Measurements from ENCODE around the gene CHD9NB.
A peak's percentile ranks its signal among the peaks of the same experiment; 100 is the strongest.
"Not testable (repeated sequence)": the region's sequence is repeated elsewhere in the genome, so short reads cannot be mapped to it uniquely, and the experiment has no call there.

Gene CHD9NB

DNA sequence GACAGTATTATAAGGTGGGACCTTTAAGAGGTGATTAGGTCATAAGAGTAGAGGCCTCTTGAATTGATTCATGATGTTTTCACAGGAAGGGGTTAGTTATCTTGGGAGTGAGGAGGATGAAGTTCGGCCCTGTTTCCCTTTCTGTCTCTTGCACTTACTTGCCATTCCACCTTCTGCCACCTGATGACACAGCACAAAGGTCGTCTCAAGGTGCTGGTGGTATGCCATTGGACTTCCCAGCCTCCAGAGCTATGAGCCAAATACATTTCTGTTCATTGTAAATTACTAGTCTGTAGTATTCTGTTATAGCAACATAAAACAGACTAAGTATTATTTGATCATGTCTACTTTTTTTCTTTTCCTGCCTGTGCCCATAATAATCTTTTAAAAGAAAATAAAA is 25.6 kb upstream of the CHD9NB start (continued):
- TF ChIP-seq OVOL3 (tag by site-specific recombination; IDR thresholded peaks at IDR 0.05): no peak
- TF ChIP-seq ZBTB20 (tag by site-specific recombination; IDR thresholded peaks at IDR 0.05): no peak

DNA sequence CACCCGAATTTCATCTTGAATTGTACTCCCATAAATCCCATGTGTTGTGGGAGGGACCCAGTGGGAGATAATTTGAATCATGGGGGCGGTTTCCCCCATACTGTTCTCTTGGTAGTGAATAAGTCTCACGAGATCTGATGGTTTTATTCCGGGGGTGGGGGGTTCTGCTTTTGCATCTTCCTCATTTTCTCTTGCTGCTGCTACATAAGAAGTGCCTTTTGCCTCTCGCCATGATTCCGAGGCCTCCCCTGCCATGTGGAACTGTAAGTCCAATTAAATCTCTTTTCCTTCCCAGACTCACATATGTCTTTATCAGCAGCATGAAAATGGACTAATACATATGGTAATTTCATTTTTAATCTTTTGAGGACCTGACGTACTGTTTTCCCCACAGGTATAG is 22.8 kb upstream of the CHD9NB start:
- H3K4me1 ChIP-seq (ENCODE audit: control insufficient read depth, insufficient read depth, low read length); H3K27ac ChIP-seq (ENCODE audit: extremely low read depth, low read depth, low read length); H3K36me3 ChIP-seq (ENCODE audit: control insufficient read depth in 2 of 2, insufficient read depth in 1 of 2, low read length in 2 of 2); CTCF ChIA-PET; H3K9me3 ChIP-seq (ENCODE audit: control insufficient read depth, insufficient read depth, low read depth, low read length); H3K4me3 ChIP-seq (ENCODE audit: low read depth, low read length); POLR2A ChIA-PET: not testable (repeated sequence)

- H3K9me3 ChIP-seq (ENCODE audit: control insufficient read depth, insufficient read depth, low read depth, low read length); POLR2A ChIA-PET; H3K4me1 ChIP-seq (ENCODE audit: control insufficient read depth, insufficient read depth, low read length); H3K4me3 ChIP-seq (ENCODE audit: low read depth, low read length); CTCF ChIA-PET; H3K27ac ChIP-seq (ENCODE audit: extremely low read depth, low read depth, low read length); H3K36me3 ChIP-seq (ENCODE audit: control insufficient read depth in 2 of 2, insufficient read depth in 1 of 2, low read length in 2 of 2): not testable (repeated sequence)
- peak; percentile 97 for TF ChIP-seq ZNF585B (tag by site-specific recombination; IDR thresholded peaks at IDR 0.05)
- peak; percentile 39 for TF ChIP-seq SETDB1 (IDR thresholded peaks at IDR 0.05; ENCODE audit: insufficient read length, low read length)
Observed at GRCh38 chr16:53074296-53074695, 21.6 kb upstream of the CHD9NB start.

- Histone ChIP-seq H3K4me1 (ENCODE audit: control insufficient read depth, insufficient read depth, low read length) (no peaks in the 10 kb centered on the region), H3K36me3 (ENCODE audit: control insufficient read depth in 2 of 2, insufficient read depth in 1 of 2, low read length in 2 of 2) (peaks cover 0 to 6% of the 10 kb centered on the region in 2 experiments; a peak in 1 of 3 replicates), H3K9me3 (ENCODE audit: control insufficient read depth, insufficient read depth, low read depth, low read length) (no peaks in the 10 kb centered on the region), H3K27ac (ENCODE audit: extremely low read depth, low read depth, low read length) (no peak overlapping the region), H3K4me3 (ENCODE audit: low read depth, low read length) (no peak overlapping the region)
- TF ChIP-seq, protein P1, sequence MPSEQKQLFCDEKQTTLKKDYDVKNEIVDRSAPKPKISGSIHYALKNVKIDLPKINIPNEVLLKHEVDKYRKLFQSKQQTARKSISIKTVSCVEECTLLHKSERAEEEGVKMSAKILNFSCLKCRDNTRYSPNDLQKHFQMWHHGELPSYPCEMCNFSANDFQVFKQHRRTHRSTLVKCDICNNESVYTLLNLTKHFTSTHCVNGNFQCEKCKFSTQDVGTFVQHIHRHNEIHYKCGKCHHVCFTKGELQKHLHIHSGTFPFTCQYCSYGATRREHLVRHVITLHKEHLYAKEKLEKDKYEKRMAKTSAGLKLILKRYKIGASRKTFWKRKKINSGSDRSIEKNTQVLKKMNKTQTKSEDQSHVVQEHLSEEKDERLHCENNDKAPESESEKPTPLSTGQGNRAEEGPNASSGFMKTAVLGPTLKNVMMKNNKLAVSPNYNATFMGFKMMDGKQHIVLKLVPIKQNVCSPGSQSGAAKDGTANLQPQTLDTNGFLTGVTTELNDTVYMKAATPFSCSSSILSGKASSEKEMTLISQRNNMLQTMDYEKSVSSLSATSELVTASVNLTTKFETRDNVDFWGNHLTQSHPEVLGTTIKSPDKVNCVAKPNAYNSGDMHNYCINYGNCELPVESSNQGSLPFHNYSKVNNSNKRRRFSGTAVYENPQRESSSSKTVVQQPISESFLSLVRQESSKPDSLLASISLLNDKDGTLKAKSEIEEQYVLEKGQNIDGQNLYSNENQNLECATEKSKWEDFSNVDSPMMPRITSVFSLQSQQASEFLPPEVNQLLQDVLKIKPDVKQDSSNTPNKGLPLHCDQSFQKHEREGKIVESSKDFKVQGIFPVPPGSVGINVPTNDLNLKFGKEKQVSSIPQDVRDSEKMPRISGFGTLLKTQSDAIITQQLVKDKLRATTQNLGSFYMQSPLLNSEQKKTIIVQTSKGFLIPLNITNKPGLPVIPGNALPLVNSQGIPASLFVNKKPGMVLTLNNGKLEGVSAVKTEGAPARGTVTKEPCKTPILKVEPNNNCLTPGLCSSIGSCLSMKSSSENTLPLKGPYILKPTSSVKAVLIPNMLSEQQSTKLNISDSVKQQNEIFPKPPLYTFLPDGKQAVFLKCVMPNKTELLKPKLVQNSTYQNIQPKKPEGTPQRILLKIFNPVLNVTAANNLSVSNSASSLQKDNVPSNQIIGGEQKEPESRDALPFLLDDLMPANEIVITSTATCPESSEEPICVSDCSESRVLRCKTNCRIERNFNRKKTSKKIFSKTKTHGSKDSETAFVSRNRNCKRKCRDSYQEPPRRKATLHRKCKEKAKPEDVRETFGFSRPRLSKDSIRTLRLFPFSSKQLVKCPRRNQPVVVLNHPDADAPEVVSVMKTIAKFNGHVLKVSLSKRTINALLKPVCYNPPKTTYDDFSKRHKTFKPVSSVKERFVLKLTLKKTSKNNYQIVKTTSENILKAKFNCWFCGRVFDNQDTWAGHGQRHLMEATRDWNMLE (tag by site-specific recombination; conservative IDR thresholded peaks at IDR 0.05; ENCODE audit: low read depth): no peak
- TF ChIP-seq ZNF223 (tag by site-specific recombination; IDR thresholded peaks at IDR 0.05): no peak
- ChIA-PET CTCF (interaction anchor here (0.6 kb wide), 1 partner anchor 116 kb away, joined by 3 read pairs; no protein-coding TSS in a partner anchor), POLR2A (no interaction called here)
Observed at GRCh38 chr16:53073022-53073421, 20.3 kb upstream of the CHD9NB start.

- no peaks in the 10 kb centered on the region for H3K4me1 ChIP-seq (ENCODE audit: control insufficient read depth, insufficient read depth, low read length)
- H3K27ac ChIP-seq (ENCODE audit: extremely low read depth, low read depth, low read length): no peak overlapping the region
Observed at GRCh38 chr16:53071748-53072301, 19.1 kb upstream of the CHD9NB start.

More at GRCh38 chr16:53071748-53072301, 19.1 kb upstream of the CHD9NB start:
- POLR2A ChIA-PET: no interaction called here
- Histone ChIP-seq H3K4me3 (ENCODE audit: low read depth, low read length) (no peak overlapping the region), H3K36me3 (ENCODE audit: control insufficient read depth in 2 of 2, insufficient read depth in 1 of 2, low read length in 2 of 2) (peaks cover 0 to 6% of the 10 kb centered on the region in 2 experiments; a peak in 1 of 3 replicates), H3K9me3 (ENCODE audit: control insufficient read depth, insufficient read depth, low read depth, low read length) (no peaks in the 10 kb centered on the region)
- CTCF ChIA-PET: no interaction called here
- TF ChIP-seq ZNF19 (tag by site-specific recombination; IDR thresholded peaks at IDR 0.05; ENCODE audit: low read depth) (no peak), ZBTB21 (tag by site-specific recombination; IDR thresholded peaks at IDR 0.05) (no peak), ZNF510 (tag by site-specific recombination; IDR thresholded peaks at IDR 0.05; ENCODE audit: insufficient replicate concordance) (no peak), ELK4 (IDR thresholded peaks at IDR 0.05; ENCODE audit: borderline replicate concordance, low read depth, low read length) (no peak), GLI4 (tag by site-specific recombination; IDR thresholded peaks at IDR 0.05) (no peak), BCL11A (tag by site-specific recombination; IDR thresholded peaks at IDR 0.05; ENCODE audit: low read depth) (no peak), ZNF146 (tag by site-specific recombination; IDR thresholded peaks at IDR 0.05) (no peak)

All from HEK293 (cell line).